HG02610 (cell line): ENCODE data around the gene UTS2.

Experiments
- ATAC-seq: cut with Tn5 transposase; IDR thresholded peaks from one replicate; pipeline ENCODE4 v1.9.1; 2021; ENCODE audit warnings: mild to moderate bottlenecking, moderate library complexity; ENCODE audit not compliant: unreplicated experiment

Gene UTS2

DNA sequence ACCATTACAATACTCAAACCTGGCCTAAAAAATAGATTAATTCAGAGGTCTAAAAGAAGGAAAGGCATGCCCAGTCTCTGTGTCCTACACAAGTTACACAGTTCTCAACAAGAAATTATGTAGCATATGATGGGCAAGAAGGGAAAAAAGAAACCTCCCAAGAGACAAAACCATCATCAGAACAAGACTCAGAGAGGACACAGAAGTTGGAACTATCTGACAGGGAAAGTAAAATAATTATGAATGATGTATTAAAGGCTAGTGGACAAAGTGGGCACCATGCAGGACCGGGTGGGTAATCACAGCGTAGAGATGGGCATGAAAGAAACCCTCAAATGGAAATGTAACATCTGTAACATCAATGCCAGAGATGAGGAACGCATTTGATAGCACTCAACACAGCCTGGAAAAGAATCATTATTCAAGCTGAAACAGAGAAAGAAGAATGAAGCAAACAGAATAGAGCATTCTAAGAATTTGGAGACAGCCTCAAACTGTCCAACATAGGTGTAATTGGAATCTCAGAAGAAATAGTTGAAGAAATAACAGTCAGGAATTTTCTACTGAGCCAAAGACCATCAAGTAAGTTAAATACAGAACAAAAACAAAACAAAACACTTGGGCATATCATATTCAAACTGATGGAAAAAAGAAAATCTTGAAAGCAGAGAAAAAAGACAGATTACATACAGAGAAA lies 39.0 kb downstream of the UTS2 start:
- no peak for ATAC-seq

GRCh38 chr1:7811476-7811875 lies 41.4 kb downstream of the UTS2 start:
- ATAC-seq = no peak

GRCh38 chr1:7810395-7810794 lies 42.5 kb downstream of the UTS2 start:
- no peak for ATAC-seq

GRCh38 chr1:7809742-7810141 lies 43.1 kb downstream of the UTS2 start:
- no peak for ATAC-seq

DNA sequence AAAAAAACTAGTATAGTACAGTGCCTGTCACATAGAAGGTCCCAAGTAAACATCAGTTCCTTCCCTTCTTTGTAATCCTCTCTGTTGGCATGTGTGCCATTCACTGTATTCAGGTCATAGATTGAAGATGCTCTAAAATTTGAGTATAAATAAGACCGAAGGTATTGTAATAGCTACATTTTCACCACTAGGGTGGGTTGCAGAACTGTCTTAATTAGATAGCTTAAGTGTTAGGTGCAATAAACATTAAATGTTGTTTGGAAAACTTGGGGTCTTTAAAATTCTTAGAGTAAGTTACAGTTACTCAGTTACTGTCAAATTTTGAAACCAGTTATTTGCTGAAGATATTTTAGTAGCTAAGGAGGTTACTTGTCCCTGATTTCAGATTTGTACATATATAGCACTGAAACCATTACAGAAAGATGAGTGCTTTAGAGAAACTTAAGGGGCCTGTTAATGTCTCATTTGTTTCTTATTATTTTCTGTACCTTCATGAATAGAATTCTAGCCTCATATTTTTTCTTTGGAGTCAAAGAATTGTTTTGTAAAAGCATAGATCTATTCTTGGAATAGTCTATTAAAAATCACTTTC lies 44.5 kb downstream of the UTS2 start:
- no peak for ATAC-seq

- no peak for ATAC-seq
Observed at GRCh38 chr1:7805460-7805859, 47.4 kb downstream of the UTS2 start.
